Endothelial cell of umbilical vein (primary cell): ENCODE results near the gene NQO2. TPM values are rescaled to one million over a fixed set of nuclear protein-coding genes. Genes with fewer than 3 reads are reported as not detected.

Experiments used
- BruUV-seq: library from RNA; stranded (reverse); fragments of 400-500 nt; replicated peaks from 2 replicates; lab custom pipeline; 2021; lab: Mats Ljungman, UMichigan
- CTCF ChIA-PET: fragments of 300-600, 350-600 bp; sonication (Branson Sonifier 250); formaldehyde crosslinking; loops from one replicate; lab custom pipeline; 2021; ENCODE audit warnings: antibody characterized with exemption, inconsistent platforms; lab: Charles Lee
- POLR2A ChIA-PET: fragments of 300-600, 350-600 bp; sonication (Branson Sonifier 250); formaldehyde crosslinking; loops from one replicate; lab custom pipeline; 2021; ENCODE audit warnings: antibody characterized with exemption, inconsistent platforms; lab: Charles Lee
- DNase-seq: peaks from one replicate; pipeline ENCODE4 v3.0.0-alpha.2; 2011; ENCODE audit warnings: low read depth, low spot score
- FAIRE-seq: peaks from 2 replicates; lab custom pipeline; 2011; peaks lifted over from hg19 to GRCh38; lab: Jason Lieb, UNC
- H2AFZ ChIP-seq: 2 replicates; pipeline ENCODE4 v1.6.0; 2012; ENCODE audit warnings: low read depth, low read length, control low read depth, inconsistent platforms
- H3K27ac ChIP-seq: 2 replicates; pipeline ENCODE4 v1.5.1; 2011; ENCODE audit warnings: low read depth, mild to moderate bottlenecking, control low read depth, low read length, moderate library complexity; ENCODE audit not compliant: insufficient read depth
- H3K27me3 ChIP-seq, 2 experiments: 2 replicates each; pipeline versions ENCODE4 v1.6.0 to v1.6.1; 2011; ENCODE audit warnings: low read length in 2 of 2, mixed read lengths in 1 of 2; ENCODE audit not compliant: control insufficient read depth in 2 of 2, insufficient read depth in 2 of 2
- H3K36me3 ChIP-seq, 2 experiments: 2 replicates in 1 of 2; 3 replicates in 1 of 2; pipeline ENCODE4 v1.5.1; 2011; ENCODE audit warnings: low read length in 2 of 2, mild to moderate bottlenecking in 1 of 2, moderate library complexity in 1 of 2; ENCODE audit not compliant: control insufficient read depth in 2 of 2, insufficient read depth in 2 of 2; ENCODE audit errors: extremely low read depth in 1 of 2
- H3K4me1 ChIP-seq: 3 replicates; pipeline ENCODE4 v1.5.1; 2011; ENCODE audit warnings: mild to moderate bottlenecking, low read length; ENCODE audit not compliant: control insufficient read depth, insufficient read depth; ENCODE audit errors: extremely low read depth
- H3K4me2 ChIP-seq: 2 replicates; pipeline ENCODE4 v1.6.1; 2011; ENCODE audit warnings: low read length, control low read depth, mixed read lengths; ENCODE audit not compliant: insufficient read depth
- H3K4me3 ChIP-seq, 3 experiments: fragments of 200-600 bp in 1 of 3; sonication (generic), shearing (Covaris generic) in 1 of 3; replicated peaks in 1 of 3; 2 replicates each; pipeline ENCODE4 v1.5.1; 2011 to 2016; ENCODE audit warnings: control low read depth in 3 of 3, low read length in 3 of 3, mild to moderate bottlenecking in 2 of 3, inconsistent platforms in 1 of 3, low read depth in 1 of 3, moderate library complexity in 1 of 3; ENCODE audit not compliant: insufficient read depth in 1 of 3
- H3K79me2 ChIP-seq: 2 replicates; pipeline ENCODE4 v1.6.0; 2012; ENCODE audit warnings: low read length, inconsistent platforms; ENCODE audit not compliant: control insufficient read depth, insufficient read depth
- H3K9ac ChIP-seq: replicated peaks from 2 replicates; pipeline ENCODE3; 2011; ENCODE audit warnings: low read length, control low read depth; ENCODE audit not compliant: insufficient read depth; ENCODE audit errors: extremely low read depth
- H3K9me1 ChIP-seq: replicated peaks from 3 replicates; pipeline ENCODE4 v1.6.0; 2011; ENCODE audit warnings: mild to moderate bottlenecking, low read length; ENCODE audit not compliant: control insufficient read depth, insufficient read depth; ENCODE audit errors: extremely low read depth
- H3K9me3 ChIP-seq: replicated peaks from 2 replicates; pipeline ENCODE4 v1.5.1; 2012; ENCODE audit warnings: low read length, inconsistent platforms; ENCODE audit not compliant: control insufficient read depth, insufficient read depth
- H4K20me1 ChIP-seq: replicated peaks from 2 replicates; pipeline ENCODE3; 2011; ENCODE audit warnings: mild to moderate bottlenecking, low read length; ENCODE audit not compliant: control insufficient read depth, insufficient read depth; ENCODE audit errors: extremely low read depth
- EZH2 ChIP-seq: IDR thresholded peaks from 2 replicates; pipeline ENCODE4 v1.6.1; 2012; ENCODE audit warnings: borderline replicate concordance, low read depth, mild to moderate bottlenecking, moderate library complexity, low read length, inconsistent platforms; ENCODE audit not compliant: severe bottlenecking
- FOS ChIP-seq: IDR thresholded peaks from 2 replicates; pipeline ENCODE4 v1.6.1; 2011; ENCODE audit warnings: mild to moderate bottlenecking, low read length, moderate library complexity, borderline replicate concordance; ENCODE audit not compliant: insufficient read depth
- GATA2 ChIP-seq: IDR thresholded peaks from 2 replicates; pipeline ENCODE4 v1.7.0; 2011; ENCODE audit warnings: low read depth, mild to moderate bottlenecking, moderate library complexity, mixed read lengths, low read length; ENCODE audit not compliant: insufficient read length, insufficient read depth
- JUN ChIP-seq: IDR thresholded peaks from 2 replicates; pipeline ENCODE4 v1.6.1; 2011; ENCODE audit warnings: borderline replicate concordance, low read depth; ENCODE audit not compliant: insufficient read length, insufficient read depth
- MYC ChIP-seq: IDR thresholded peaks from one replicate; pipeline ENCODE4 v1.6.1; 2011; ENCODE audit warnings: mild to moderate bottlenecking, low read depth, low read length
- POLR2A ChIP-seq: IDR thresholded peaks from 2 replicates; pipeline ENCODE4 v1.6.1; 2012; ENCODE audit warnings: low read depth, mild to moderate bottlenecking, control low read depth, low read length
- POLR2AphosphoS5 ChIP-seq: IDR thresholded peaks from 2 replicates; pipeline ENCODE4 v1.6.1; 2012; ENCODE audit warnings: low read depth, mild to moderate bottlenecking, control low read depth, low read length, moderate library complexity; ENCODE audit not compliant: insufficient read depth
- dilution Hi-C: fragments of 300-500 bp; cut with MboI; formaldehyde crosslinking; loops from one replicate; pipeline ENCODE4 v1.15.0; 2019; ENCODE audit warnings: low sequenced_read_pairs; ENCODE audit not compliant: extremely low pct_ligation_motif_present
- intact Hi-C: fragments of 100-400 bp; cut with micrococcal nuclease; formaldehyde crosslinking; loops from one replicate; pipeline ENCODE4 v1.10.0; 2022
- polyA plus RNA-seq, 4 experiments: library from polyadenylated mRNA; depleted of rRNA in 3 of 4; stranded (reverse) in 3 of 4; unstranded in 1 of 4; fragments of >200 nt; gene quantifications; 2 replicates each; pipeline versions ENCODE4 v1.2.1 to v1.2.3, GENCODE V29; 2011 to 2012; ENCODE audit warnings: missing spikeins in 1 of 4
- total RNA-seq: library from RNA; stranded (reverse); gene quantifications from 2 replicates; pipeline ENCODE4 v1.2.3, GENCODE V29; 2021
- TF ChIP-seq, protein P1 (sequence below): IDR thresholded peaks from 2 replicates; pipeline ENCODE4 v1.6.1; 2011; ENCODE audit not compliant: insufficient read depth, insufficient read length
- TF ChIP-seq, protein P2 (sequence below), 2 donors: IDR thresholded peaks; 1 replicate in 1 of 2; 2 replicates in 1 of 2; pipeline ENCODE4 v1.5.1; 2011; ENCODE audit warnings: low read length in 2 of 2, mild to moderate bottlenecking in 2 of 2, moderate library complexity in 2 of 2, control low read depth in 1 of 2, inconsistent platforms in 1 of 2, low read depth in 1 of 2; ENCODE audit not compliant: insufficient read depth in 1 of 2; ENCODE audit errors: extremely low read depth in 1 of 2

The NQO2 gene
- total and polyA plus RNA-seq, 2 donors (not counting 3 experiments of a cell fraction or from before 2014, with no cell fraction given): 27.6 to 48.0 TPM

DNA sequence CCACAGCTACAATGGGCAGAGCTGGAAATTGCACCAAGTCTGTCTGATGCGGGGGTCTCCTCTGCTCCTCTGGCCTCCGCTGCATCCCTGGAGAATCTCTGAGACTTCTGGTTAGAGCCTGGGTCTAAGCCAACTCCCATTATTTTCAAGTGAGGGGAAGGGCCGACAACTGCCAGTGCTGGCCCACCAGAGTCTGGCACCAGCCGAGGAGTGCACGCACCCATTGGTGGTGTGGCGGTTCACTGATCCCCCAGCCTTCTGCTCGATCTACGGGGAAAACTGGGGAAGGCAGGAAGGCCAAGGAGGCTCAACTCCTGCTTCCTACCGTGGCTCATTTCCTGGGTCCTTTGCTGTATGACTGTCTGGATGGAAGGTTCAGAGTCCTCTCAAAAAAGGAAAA, 6.2 kb downstream of the NQO2 start:
- Histone ChIP-seq H3K9ac (no peak overlapping the region), H3K27me3 (no peaks in the 10 kb centered on the region), H3K4me2 (no peak overlapping the region), H4K20me1 (no peaks in the 10 kb centered on the region), H3K9me1 (no peaks in the 10 kb centered on the region), H3K79me2 (no peaks in the 10 kb centered on the region), H3K4me3 (no peak overlapping the region), H3K27ac (no peak overlapping the region), H3K36me3 (peaks cover 0 to 3% of the 10 kb centered on the region in 2 experiments), H2AFZ (no peak overlapping the region), H3K9me3 (no peaks in the 10 kb centered on the region), H3K4me1 (peaks cover 3% of the 10 kb centered on the region)
- dilution Hi-C loops (no loop called here), intact Hi-C loops (no loop called here)
- FAIRE-seq (no peak), DNase-seq (no peak)
- TF ChIP-seq, protein P1, sequence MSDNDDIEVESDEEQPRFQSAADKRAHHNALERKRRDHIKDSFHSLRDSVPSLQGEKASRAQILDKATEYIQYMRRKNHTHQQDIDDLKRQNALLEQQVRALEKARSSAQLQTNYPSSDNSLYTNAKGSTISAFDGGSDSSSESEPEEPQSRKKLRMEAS: no peak
- TF ChIP-seq JUN: no peak
- no peak for TF ChIP-seq EZH2
- TF ChIP-seq FOS: no peak
- no peak for TF ChIP-seq POLR2AphosphoS5
- no peak for TF ChIP-seq GATA2
- no peak for TF ChIP-seq MYC
- TF ChIP-seq POLR2A: no peak
- TF ChIP-seq, protein P2, sequence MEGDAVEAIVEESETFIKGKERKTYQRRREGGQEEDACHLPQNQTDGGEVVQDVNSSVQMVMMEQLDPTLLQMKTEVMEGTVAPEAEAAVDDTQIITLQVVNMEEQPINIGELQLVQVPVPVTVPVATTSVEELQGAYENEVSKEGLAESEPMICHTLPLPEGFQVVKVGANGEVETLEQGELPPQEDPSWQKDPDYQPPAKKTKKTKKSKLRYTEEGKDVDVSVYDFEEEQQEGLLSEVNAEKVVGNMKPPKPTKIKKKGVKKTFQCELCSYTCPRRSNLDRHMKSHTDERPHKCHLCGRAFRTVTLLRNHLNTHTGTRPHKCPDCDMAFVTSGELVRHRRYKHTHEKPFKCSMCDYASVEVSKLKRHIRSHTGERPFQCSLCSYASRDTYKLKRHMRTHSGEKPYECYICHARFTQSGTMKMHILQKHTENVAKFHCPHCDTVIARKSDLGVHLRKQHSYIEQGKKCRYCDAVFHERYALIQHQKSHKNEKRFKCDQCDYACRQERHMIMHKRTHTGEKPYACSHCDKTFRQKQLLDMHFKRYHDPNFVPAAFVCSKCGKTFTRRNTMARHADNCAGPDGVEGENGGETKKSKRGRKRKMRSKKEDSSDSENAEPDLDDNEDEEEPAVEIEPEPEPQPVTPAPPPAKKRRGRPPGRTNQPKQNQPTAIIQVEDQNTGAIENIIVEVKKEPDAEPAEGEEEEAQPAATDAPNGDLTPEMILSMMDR (IDR thresholded peaks at IDR 0.05; ENCODE audit: extremely low read depth in 1 of 2, insufficient read depth in 1 of 2, low read depth in 1 of 2, low read length in 2 of 2): no peak
- POLR2A ChIA-PET: no interaction called here
- BruUV-seq: no TSS peak
- CTCF ChIA-PET: no interaction called here
